ENCODE data around the gene UBE2O. TPM values are rescaled to one million over a fixed set of nuclear protein-coding genes. Genes with fewer than 3 reads are reported as not detected.

UBE2O gene
- total RNA-seq, 6 donors from 2014 or later = 20.5 to 55.5 (median 27.7) TPM

DNA sequence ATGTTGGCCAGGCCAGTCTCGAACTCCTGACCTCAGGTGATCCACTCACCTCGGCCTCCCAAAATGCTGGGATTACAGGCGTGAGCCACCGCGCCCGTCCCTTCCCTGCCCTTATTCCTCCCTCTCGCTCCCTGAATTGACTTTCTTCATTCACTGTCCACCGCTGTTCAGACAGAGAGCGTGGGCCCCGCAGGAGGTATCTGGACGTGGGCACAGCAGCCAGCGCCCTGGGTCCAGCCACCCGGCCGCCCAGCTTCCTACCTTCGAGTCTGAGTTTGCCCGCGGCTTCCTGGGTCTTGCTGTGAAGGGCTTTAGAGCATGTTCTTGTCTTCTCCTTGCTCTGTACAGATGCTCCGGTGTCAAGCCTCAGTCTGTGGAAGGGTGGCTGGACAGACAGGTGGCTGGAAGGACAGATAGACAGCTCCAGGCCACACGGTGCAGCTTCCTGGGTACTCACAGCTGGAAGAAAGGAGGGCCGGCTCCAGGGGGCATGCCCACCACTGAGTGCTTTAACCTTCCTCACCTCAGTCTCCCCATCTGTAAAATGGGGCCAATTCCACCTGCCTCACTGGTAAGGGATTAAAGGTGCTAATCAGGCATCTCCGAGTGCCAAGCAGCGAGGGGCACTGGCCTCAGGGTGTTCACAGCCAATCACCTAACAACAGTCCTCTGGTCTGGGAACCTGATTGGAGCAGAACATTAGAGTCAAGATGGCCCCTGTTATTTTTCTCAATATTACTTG lies 34.7 kb upstream of the UBE2O start:
- no peak for TF ChIP-seq EP300 (IDR thresholded peaks at IDR 0.05)
- no peak for TF ChIP-seq CTCF (IDR thresholded peaks at IDR 0.05)
- no peak for TF ChIP-seq POLR2AphosphoS5 (IDR thresholded peaks at IDR 0.05)
- no peak for TF ChIP-seq POLR2A (IDR thresholded peaks at IDR 0.05)
- no peak for ATAC-seq (ENCODE audit: low FRiP score in 2 of 2)
- H3K9me3 ChIP-seq = no peaks in the 10 kb centered on the region
- H3K27me3 ChIP-seq = no peaks in the 10 kb centered on the region
- H3K4me3 ChIP-seq = no peak overlapping the region
- no peak for DNase-seq
- peaks cover 0 to 7% (median 2%) of the 10 kb centered on the region in 4 donors for H3K36me3 ChIP-seq
- WGBS, 2 donors = 96 to 97% methylated on average over 18 to 20 of the region's 22 CpGs
- peaks cover 31 to 54% (median 37%) of the 10 kb centered on the region in 4 donors for H3K4me1 ChIP-seq
- peak overlapping the region in 2 of 4 donors; percentile 0 to 89 for H3K27ac ChIP-seq

DNA sequence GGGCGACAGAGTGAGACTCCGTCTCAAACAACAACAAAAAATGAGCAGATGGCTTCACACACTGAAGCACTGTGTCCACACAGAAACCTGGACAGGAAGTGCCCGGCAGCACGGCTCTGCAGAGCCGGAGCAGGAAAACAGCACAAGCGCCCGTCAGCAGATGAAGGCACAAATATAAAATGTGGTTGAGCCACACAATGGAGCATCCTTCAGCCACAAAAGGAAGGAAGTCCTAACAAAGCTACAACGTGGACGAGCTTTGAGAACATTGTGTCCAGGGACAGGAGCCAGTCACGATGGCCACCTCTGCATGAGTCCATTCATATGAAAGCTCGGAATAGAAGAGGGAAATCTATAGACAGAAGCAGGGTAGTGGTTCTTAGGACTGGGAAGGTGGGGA lies 32.6 kb upstream of the UBE2O start:
- H3K36me3 ChIP-seq = peaks cover 0 to 12% (median 9%) of the 10 kb centered on the region in 4 donors
- peaks cover 12 to 33% (median 17%) of the 10 kb centered on the region in 4 donors for H3K4me1 ChIP-seq
- no peak overlapping the region for H3K4me3 ChIP-seq
- no peaks in the 10 kb centered on the region for H3K27me3 ChIP-seq
- peak; percentile 11 to 68 for ATAC-seq (ENCODE audit: low FRiP score in 2 of 2)
- peak overlapping the region; percentile 75 to 89 (median 80) for H3K27ac ChIP-seq
- 34 to 37% methylated on average over 11 of the region's 11 CpGs for WGBS, 2 donors
- peak in 1 of 2 donors; percentile 60 for DNase-seq
- H3K9me3 ChIP-seq = no peaks in the 10 kb centered on the region
- TF ChIP-seq EP300 (IDR thresholded peaks at IDR 0.05) = peak; percentile 22 to 98 (median 82)
- TF ChIP-seq CTCF (IDR thresholded peaks at IDR 0.05) = no peak
- peak in 1 of 4 donors; percentile 51 for TF ChIP-seq POLR2A (IDR thresholded peaks at IDR 0.05)
- TF ChIP-seq POLR2AphosphoS5 (IDR thresholded peaks at IDR 0.05) = peak; percentile 77 to 94

DNA sequence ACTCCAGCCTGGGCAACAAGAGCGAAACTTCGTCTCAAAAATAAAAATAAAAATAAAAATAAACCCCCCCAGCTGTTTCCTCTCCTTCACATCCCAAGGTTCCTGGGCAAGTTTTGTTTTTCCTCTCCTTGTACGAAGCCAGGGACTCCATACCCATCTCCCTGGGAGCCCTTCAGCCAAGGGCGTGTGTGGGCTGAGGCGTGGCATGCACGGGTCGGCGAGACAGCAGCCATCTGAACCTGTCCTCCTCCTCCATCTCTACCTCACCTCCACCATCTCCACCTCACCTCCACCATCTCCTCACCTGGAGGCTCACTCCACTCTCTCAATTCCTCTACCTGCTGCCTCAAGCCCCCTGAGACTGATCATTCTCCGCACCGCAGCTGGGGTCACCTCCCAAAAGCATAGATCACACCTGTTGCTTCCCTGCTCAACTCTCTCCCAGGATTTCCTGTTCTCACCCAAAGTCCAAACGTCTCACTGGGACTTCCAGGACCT lies 31.3 kb upstream of the UBE2O start:
- Histone ChIP-seq H3K27me3 (no peaks in the 10 kb centered on the region), H3K4me3 (no peak overlapping the region), H3K4me1 (peaks cover 5 to 22% (median 10%) of the 10 kb centered on the region in 4 donors), H3K36me3 (peaks cover 0 to 17% (median 16%) of the 10 kb centered on the region in 4 donors), H3K27ac (peak overlapping the region; percentile 54 to 89 (median 75)), H3K9me3 (no peaks in the 10 kb centered on the region)
- TF ChIP-seq POLR2A (IDR thresholded peaks at IDR 0.05) (no peak), CTCF (IDR thresholded peaks at IDR 0.05) (no peak), POLR2AphosphoS5 (IDR thresholded peaks at IDR 0.05) (no peak), EP300 (IDR thresholded peaks at IDR 0.05) (no peak)
- WGBS, 2 donors = 84 to 86% methylated on average over 11 of the region's 11 CpGs
- no peak for ATAC-seq (ENCODE audit: low FRiP score in 2 of 2)
- DNase-seq = no peak

DNA sequence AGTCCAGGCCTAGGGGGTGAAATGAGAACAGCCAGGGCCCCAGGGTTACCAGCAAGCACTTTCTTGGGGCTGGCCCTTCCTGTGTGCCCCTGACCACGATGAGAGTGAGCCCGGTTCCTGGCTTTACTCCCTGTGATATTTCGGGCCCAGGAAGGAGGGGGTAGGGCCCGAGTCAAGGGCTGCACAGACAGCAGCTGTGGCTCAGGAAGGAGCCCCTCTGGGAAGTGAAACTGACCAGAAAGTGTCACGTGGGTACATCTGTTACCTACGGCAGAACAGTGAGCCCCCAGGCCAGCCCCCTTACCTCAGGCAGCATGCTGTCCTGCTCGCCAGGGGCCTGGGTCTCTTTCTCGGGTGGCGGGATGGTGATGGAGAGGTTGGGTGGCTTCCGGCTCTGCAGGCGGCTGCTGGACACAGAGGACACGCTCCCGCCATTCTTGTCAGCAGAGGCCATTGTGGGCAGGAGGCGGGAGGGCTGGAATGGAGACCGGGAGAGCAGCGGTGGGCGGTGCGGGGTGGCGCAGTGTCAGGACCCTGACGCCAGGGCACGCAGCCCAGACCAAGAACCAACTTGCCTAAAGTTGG lies 28.2 kb upstream of the UBE2O start:
- peak in 1 of 2 donors; percentile 79 for DNase-seq
- Histone ChIP-seq H3K27me3 (no peaks in the 10 kb centered on the region), H3K27ac (peak overlapping the region in 3 of 4 donors; percentile 1 to 61 (median 51)), H3K4me1 (peaks cover 1 to 21% (median 9%) of the 10 kb centered on the region in 4 donors), H3K9me3 (no peaks in the 10 kb centered on the region), H3K36me3 (peaks cover 0 to 36% (median 29%) of the 10 kb centered on the region in 4 donors), H3K4me3 (no peak overlapping the region)
- no peak for ATAC-seq (ENCODE audit: low FRiP score in 2 of 2)
- TF ChIP-seq POLR2A (IDR thresholded peaks at IDR 0.05) (no peak), EP300 (IDR thresholded peaks at IDR 0.05) (no peak), CTCF (IDR thresholded peaks at IDR 0.05) (no peak)
- 72 to 78% methylated on average over 16 to 21 of the region's 21 CpGs for WGBS, 2 donors

All from upper lobe of left lung (tissue), 6 donors.